ENCODE measurements around the gene GNAT1. TPM values are rescaled to one million over a fixed set of nuclear protein-coding genes. Genes with fewer than 3 reads are reported as not detected.

GNAT1 gene
- polyA plus RNA-seq, 1 experiment, result not detected

DNA sequence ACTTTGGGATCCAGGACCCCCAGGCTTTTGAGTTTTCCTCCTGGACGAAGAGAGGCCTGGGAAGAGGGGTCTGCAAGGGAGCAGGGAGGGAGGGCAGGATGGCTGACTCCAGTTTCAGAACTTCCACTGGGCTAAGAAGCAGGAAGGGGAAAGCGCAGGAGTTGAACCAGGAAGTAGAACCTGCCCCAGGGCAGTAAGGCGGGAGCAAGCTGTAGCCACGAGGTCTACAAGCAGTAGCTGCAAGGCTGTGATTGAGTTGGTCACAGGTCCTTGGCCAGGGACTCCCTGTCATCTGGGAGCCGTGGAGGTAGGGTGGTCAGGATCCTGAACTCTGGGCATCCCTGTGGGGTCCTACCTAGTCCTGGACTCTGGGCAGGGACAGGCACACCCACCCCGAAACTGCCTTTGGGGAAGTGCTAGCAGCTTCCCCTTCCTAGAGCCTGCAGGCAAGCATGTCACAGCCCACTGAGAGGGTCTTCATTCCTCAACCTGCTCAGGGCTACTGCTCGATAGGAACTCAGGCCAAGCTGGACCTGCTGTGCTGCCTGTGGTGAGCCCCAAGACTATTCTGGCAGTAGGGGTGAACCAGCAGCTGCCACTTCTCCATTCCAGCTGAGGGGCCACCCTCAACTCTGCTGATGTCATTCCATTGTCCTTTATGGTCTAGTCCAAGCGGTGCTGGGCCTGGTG lies 38.8 kb downstream of the GNAT1 start:
- Histone ChIP-seq H3K4me3 (ENCODE audit: low read depth, low read length) (no peak overlapping the region), H3K27me3 (ENCODE audit: control insufficient read depth, insufficient read depth, low read length) (peaks cover 1% of the 10 kb centered on the region; the same call in 1 of the 2 replicates), H3K36me3 (ENCODE audit: control insufficient read depth, insufficient read depth, low read length) (no peaks in the 10 kb centered on the region)
- POLR2A ChIA-PET, result no interaction called here
- CTCF ChIA-PET, result interaction anchor here (1.5 to 17.7 kb wide), 6 partner anchors 16 to 110 kb away, joined by 3 to 378 read pairs (median 8); partner anchors contain the start of gene GNAT1
- TF ChIP-seq CTCF (IDR thresholded peaks at IDR 0.05; ENCODE audit: insufficient read depth, low read depth, low read length), result no peak
- no peak for DNase-seq (ENCODE audit: low read depth)

GRCh38 chr3:50230794-50231125 lies 39.4 kb downstream of the GNAT1 start:
- DNase-seq (ENCODE audit: low read depth), result no peak
- no peak for TF ChIP-seq CTCF (IDR thresholded peaks at IDR 0.05; ENCODE audit: insufficient read depth, low read depth, low read length)
- CTCF ChIA-PET, result interaction anchor here (1.5 to 17.7 kb wide), 5 partner anchors 16 to 110 kb away, joined by 3 to 378 read pairs (median 13); partner anchors contain the start of gene GNAT1

DNA sequence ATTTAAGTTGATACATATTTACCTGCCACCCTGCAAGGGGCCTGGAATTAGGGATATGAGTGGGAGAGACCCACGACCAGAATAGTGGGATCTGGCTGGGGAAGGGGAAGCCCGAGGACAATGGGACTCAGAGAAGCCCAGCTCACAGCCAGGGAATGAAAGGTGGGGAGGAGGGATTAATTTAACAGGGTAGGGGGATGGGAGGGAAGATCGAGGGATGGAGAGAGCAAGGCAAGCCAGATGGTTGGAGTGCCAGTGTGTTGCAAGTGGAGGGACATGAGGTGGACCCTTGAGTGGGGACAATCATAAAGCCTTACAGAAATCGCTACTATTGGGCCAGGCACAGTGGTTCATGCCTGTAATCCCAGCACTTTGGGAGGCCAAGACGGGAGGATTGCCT lies 40.2 kb downstream of the GNAT1 start:
- H3K27me3 ChIP-seq (ENCODE audit: control insufficient read depth, insufficient read depth, low read length), result no peaks in the 10 kb centered on the region
- DNase-seq (ENCODE audit: low read depth), result no peak
- TF ChIP-seq CTCF (IDR thresholded peaks at IDR 0.05; ENCODE audit: insufficient read depth, low read depth, low read length), result no peak
- H3K36me3 ChIP-seq (ENCODE audit: control insufficient read depth, insufficient read depth, low read length), result no peaks in the 10 kb centered on the region
- ChIA-PET CTCF (interaction anchor here (1.5 to 6.1 kb wide), 4 partner anchors 15 to 92 kb away, joined by 3 to 114 read pairs (median 10); no protein-coding TSS in a partner anchor), POLR2A (no interaction called here)
- H3K4me3 ChIP-seq (ENCODE audit: low read depth, low read length), result no peak overlapping the region

More at GRCh38 chr3:50230794-50231125, 39.4 kb downstream of the GNAT1 start:
- POLR2A ChIA-PET, result no interaction called here
- H3K27me3 ChIP-seq (ENCODE audit: control insufficient read depth, insufficient read depth, low read length), result no peaks in the 10 kb centered on the region
- no peak overlapping the region for H3K4me3 ChIP-seq (ENCODE audit: low read depth, low read length)
- no peaks in the 10 kb centered on the region for H3K36me3 ChIP-seq (ENCODE audit: control insufficient read depth, insufficient read depth, low read length)

DNA sequence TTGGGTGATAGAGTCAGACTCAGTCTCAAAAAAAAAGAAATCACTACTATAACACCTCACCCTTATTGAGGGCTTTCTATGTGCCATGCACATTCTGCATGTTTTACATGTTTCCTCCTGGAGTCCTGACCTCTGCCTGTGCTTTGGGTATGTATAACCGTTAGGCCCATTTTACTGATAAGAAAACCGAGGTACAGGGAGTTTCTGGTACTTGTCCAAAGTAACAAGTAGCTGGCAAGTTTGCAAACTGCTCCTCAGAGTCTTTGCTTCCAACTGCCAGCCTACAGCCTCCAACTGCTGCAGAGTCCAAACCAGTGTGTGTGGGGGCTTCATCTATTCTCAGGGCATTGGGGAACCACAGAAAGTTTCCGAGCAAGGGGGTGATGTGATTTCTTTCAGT lies 40.9 kb downstream of the GNAT1 start:
- ChIA-PET CTCF (interaction anchor here (1.7 kb wide), 1 partner anchor 28 kb away, joined by 8 read pairs; no protein-coding TSS in a partner anchor), POLR2A (no interaction called here)
- Histone ChIP-seq H3K27me3 (ENCODE audit: control insufficient read depth, insufficient read depth, low read length) (no peaks in the 10 kb centered on the region), H3K36me3 (ENCODE audit: control insufficient read depth, insufficient read depth, low read length) (no peaks in the 10 kb centered on the region), H3K4me3 (ENCODE audit: low read depth, low read length) (no peak overlapping the region)
- TF ChIP-seq CTCF (IDR thresholded peaks at IDR 0.05; ENCODE audit: insufficient read depth, low read depth, low read length), result no peak
- no peak for DNase-seq (ENCODE audit: low read depth)

GRCh38 chr3:50233176-50233575 lies 41.8 kb downstream of the GNAT1 start:
- Histone ChIP-seq H3K4me3 (ENCODE audit: low read depth, low read length) (no peak overlapping the region), H3K36me3 (ENCODE audit: control insufficient read depth, insufficient read depth, low read length) (no peaks in the 10 kb centered on the region), H3K27me3 (ENCODE audit: control insufficient read depth, insufficient read depth, low read length) (no peaks in the 10 kb centered on the region)
- CTCF ChIA-PET, result interaction anchor here (0.6 to 1.7 kb wide), 5 partner anchors 24 to 121 kb away, joined by 3 to 9 read pairs (median 8); no protein-coding TSS in a partner anchor
- no peak for TF ChIP-seq CTCF (IDR thresholded peaks at IDR 0.05; ENCODE audit: insufficient read depth, low read depth, low read length)
- POLR2A ChIA-PET, result no interaction called here
- DNase-seq (ENCODE audit: low read depth), result no peak

Measured in BJ (cell line).